A673 (cell line): Measurements from ENCODE around the gene HMGN1. TPM values are rescaled to one million over a fixed set of nuclear protein-coding genes. Genes with fewer than 3 reads are reported as not detected.

Experiments
- BruUV-seq: library from RNA; stranded (reverse); fragments of 400-500 nt; replicated peaks from 2 replicates; lab custom pipeline; 2021; lab: Mats Ljungman, UMichigan
- CTCF ChIA-PET: fragments of 300-600 bp; sonication (Branson Sonifier 250); formaldehyde crosslinking; loops from one replicate; lab custom pipeline; 2022; ENCODE audit warnings: antibody characterized with exemption; lab: Charles Lee
- POLR2A ChIA-PET: fragments of 300-600 bp; sonication (Branson Sonifier 250); formaldehyde crosslinking; loops from one replicate; lab custom pipeline; 2022; ENCODE audit warnings: antibody characterized with exemption; ENCODE audit not compliant: low non-redundant PET; lab: Charles Lee
- DNase-seq: peaks from one replicate; pipeline ENCODE4 v3.0.0-alpha.2; 2015; ENCODE audit warnings: low spot score
- H3K27ac ChIP-seq: fragments of 200-600 bp; sonication (generic); 2 replicates; pipeline ENCODE4 v1.5.1; 2016; ENCODE audit warnings: mixed run types, low read depth, mild to moderate bottlenecking, mixed read lengths, antibody characterized with exemption, low read length; ENCODE audit not compliant: poor library complexity, severe bottlenecking
- H3K27me3 ChIP-seq: fragments of 200-600 bp; sonication (generic); replicated peaks from 2 replicates; pipeline ENCODE4 v1.6.1; 2017; ENCODE audit warnings: mixed run types, low read depth, mild to moderate bottlenecking, mixed read lengths, antibody characterized with exemption, low read length; ENCODE audit not compliant: insufficient read depth, poor library complexity
- H3K36me3 ChIP-seq: fragments of 200-600 bp; sonication (generic); 2 replicates; pipeline ENCODE4 v1.6.1; 2016; ENCODE audit warnings: mixed run types, mild to moderate bottlenecking, mixed read lengths, antibody characterized with exemption, low read length; ENCODE audit not compliant: insufficient read depth, poor library complexity, severe bottlenecking
- H3K4me1 ChIP-seq: fragments of 200-600 bp; sonication (generic); 2 replicates; pipeline ENCODE4 v1.6.1; 2017; ENCODE audit warnings: mixed run types, mild to moderate bottlenecking, mixed read lengths, antibody characterized with exemption, low read length; ENCODE audit not compliant: insufficient read depth, poor library complexity, severe bottlenecking
- H3K4me3 ChIP-seq: fragments of 200-600 bp; sonication (generic); 2 replicates; pipeline ENCODE4 v1.5.1; 2016; ENCODE audit warnings: low read depth, mixed run types, mild to moderate bottlenecking, mixed read lengths, low read length; ENCODE audit not compliant: poor library complexity, severe bottlenecking
- H3K9me3 ChIP-seq: fragments of 200-600 bp; sonication (generic); 2 replicates; pipeline ENCODE4 v1.6.1; 2016; ENCODE audit warnings: mixed run types, low read depth, mild to moderate bottlenecking, mixed read lengths, antibody characterized with exemption, low read length; ENCODE audit not compliant: poor library complexity, severe bottlenecking
- EZH2 ChIP-seq: fragments of 200-600 bp; sonication (generic); IDR thresholded peaks from 2 replicates; pipeline ENCODE4 v1.6.1; 2017; ENCODE audit warnings: borderline replicate concordance, low read depth, mild to moderate bottlenecking, mixed read lengths, antibody characterized with exemption, low read length; ENCODE audit not compliant: poor library complexity, severe bottlenecking
- intact Hi-C: fragments of 100-400 bp; cut with micrococcal nuclease; formaldehyde crosslinking; loops from one replicate; pipeline ENCODE4 v1.10.0; 2022; ENCODE audit not compliant: unreplicated experiment
- total RNA-seq: library from RNA; stranded (reverse); gene quantifications from 2 replicates; pipeline ENCODE4 v1.2.3, GENCODE V29; 2021
- TF ChIP-seq, protein P1 (sequence below): fragments of 300-800, 200-600 bp; sonication (generic); conservative IDR thresholded peaks from 2 replicates; pipeline ENCODE4 v1.5.1; 2017; ENCODE audit warnings: low read depth, mild to moderate bottlenecking, antibody characterized with exemption, low read length, moderate library complexity, mixed read lengths

HMGN1 gene
- total RNA-seq, 1 experiment from 2014 or later: 457 TPM

DNA sequence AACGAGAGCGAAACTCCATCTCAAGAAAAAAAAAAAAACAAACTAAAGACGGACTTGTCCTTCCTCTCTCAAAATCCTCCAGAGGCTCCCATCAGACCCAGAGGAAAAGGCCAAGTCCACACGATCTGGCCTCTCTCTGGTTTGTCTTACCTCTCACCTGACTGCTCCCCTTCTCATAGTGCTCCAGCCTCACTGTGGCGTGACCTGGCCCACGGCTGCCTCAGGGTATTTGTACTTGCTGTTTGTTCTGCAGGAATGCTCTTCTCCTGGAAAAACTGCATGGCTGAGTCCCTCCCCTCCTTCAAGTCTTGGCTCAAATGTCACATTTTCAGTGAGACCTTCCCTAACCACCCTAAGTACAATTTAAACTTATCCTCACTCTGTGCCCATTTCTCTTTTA, 27.5 kb downstream of the HMGN1 start:
- no peak overlapping the region for H3K27ac ChIP-seq
- TF ChIP-seq, protein P1, sequence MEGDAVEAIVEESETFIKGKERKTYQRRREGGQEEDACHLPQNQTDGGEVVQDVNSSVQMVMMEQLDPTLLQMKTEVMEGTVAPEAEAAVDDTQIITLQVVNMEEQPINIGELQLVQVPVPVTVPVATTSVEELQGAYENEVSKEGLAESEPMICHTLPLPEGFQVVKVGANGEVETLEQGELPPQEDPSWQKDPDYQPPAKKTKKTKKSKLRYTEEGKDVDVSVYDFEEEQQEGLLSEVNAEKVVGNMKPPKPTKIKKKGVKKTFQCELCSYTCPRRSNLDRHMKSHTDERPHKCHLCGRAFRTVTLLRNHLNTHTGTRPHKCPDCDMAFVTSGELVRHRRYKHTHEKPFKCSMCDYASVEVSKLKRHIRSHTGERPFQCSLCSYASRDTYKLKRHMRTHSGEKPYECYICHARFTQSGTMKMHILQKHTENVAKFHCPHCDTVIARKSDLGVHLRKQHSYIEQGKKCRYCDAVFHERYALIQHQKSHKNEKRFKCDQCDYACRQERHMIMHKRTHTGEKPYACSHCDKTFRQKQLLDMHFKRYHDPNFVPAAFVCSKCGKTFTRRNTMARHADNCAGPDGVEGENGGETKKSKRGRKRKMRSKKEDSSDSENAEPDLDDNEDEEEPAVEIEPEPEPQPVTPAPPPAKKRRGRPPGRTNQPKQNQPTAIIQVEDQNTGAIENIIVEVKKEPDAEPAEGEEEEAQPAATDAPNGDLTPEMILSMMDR: no peak
- TF ChIP-seq EZH2: no peak
- no peaks in the 10 kb centered on the region for H3K36me3 ChIP-seq
- no peak for DNase-seq
- no TSS peak for BruUV-seq
- H3K4me1 ChIP-seq: no peaks in the 10 kb centered on the region
- H3K4me3 ChIP-seq: no peak overlapping the region
- intact Hi-C loops: no loop called here
- H3K27me3 ChIP-seq: no peaks in the 10 kb centered on the region
- no peaks in the 10 kb centered on the region for H3K9me3 ChIP-seq
- ChIA-PET CTCF (no interaction called here), POLR2A (no interaction called here)

DNA sequence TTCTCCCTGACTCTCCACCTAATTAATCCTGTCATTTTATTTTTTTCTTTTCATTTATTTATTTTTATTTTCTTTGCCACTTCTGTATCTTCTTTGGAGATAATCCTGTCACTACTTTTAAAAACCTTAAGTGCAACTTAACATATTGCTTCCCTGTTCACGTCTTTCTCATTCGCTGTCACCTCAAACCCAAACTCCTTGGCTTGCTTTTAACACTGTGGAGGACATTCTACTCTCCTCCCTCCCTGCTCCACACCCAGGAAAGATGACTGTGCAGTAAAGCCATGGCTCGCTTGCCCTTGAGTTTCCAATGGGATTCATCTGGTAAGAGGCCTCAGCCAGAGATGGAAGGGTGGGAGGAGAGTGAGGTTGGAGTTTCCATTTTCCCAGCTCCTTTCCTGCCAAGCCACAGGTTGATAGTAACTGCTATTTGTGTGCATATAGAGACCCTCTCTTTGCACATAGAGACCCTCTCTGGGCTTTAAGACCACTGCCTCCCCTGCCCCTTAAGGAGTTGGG, 29.0 kb downstream of the HMGN1 start:
- ChIA-PET POLR2A (no interaction called here), CTCF (no interaction called here)
- Histone ChIP-seq H3K27ac (no peak overlapping the region), H3K36me3 (no peaks in the 10 kb centered on the region), H3K4me1 (peaks cover under 1% of the 10 kb centered on the region), H3K27me3 (no peaks in the 10 kb centered on the region), H3K9me3 (no peaks in the 10 kb centered on the region), H3K4me3 (no peak overlapping the region)
- no TSS peak for BruUV-seq
- TF ChIP-seq, protein P1: no peak
- no peak for TF ChIP-seq EZH2
- DNase-seq: no peak
- intact Hi-C loops: no loop called here

DNA sequence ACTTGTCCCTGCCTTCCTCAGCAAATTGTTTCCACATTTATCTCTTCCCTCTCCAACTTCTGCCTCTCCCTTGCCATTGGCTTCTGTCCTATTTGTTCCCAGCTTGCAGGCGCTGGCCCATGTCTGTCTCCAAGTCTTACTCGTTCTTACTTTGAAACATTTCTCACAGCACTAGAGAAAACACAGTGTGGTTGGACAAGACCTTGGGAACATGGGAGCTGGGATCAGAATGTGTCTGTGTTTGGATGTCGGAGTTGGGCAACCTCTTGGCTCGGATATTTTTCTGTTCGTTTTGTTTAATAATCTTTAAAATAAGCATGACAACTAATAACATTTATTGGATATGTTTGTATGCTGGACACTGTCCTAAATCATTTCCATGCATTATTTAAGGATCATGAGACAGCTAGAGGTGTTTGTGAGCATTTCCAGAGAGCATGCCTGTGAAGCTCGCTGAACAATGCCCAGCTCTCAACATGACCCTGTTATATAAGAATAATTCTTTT, 29.6 kb downstream of the HMGN1 start:
- intact Hi-C loops: no loop called here
- DNase-seq: no peak
- Histone ChIP-seq H3K9me3 (no peaks in the 10 kb centered on the region), H3K27ac (no peak overlapping the region), H3K36me3 (no peaks in the 10 kb centered on the region), H3K4me1 (peaks cover 5% of the 10 kb centered on the region), H3K27me3 (no peaks in the 10 kb centered on the region), H3K4me3 (no peak overlapping the region)
- ChIA-PET CTCF (no interaction called here), POLR2A (no interaction called here)
- TF ChIP-seq, protein P1: no peak
- no peak for TF ChIP-seq EZH2
- no TSS peak for BruUV-seq
